Glutamatergic neuron (in vitro differentiated cells): Measurements from ENCODE around the gene AGPS. TPM values are rescaled to one million over a fixed set of nuclear protein-coding genes. Genes with fewer than 3 reads are reported as not detected.
"Not testable (repeated sequence)": the region's sequence is repeated elsewhere in the genome, so short reads cannot be mapped to it uniquely, and the experiment has no call there.

Source experiments
- DNase-seq: peaks from one replicate; pipeline ENCODE4 v3.0.0; 2022
- H3K27ac Mint-ChIP-seq: one replicate; pipeline ENCODE4 v1.8.0; 2020; ENCODE audit warnings: mild to moderate bottlenecking, mixed read lengths, inconsistent platforms; ENCODE audit not compliant: unreplicated experiment
- H3K27me3 Mint-ChIP-seq: one replicate; pipeline ENCODE4 v1.8.0; 2020; ENCODE audit warnings: mild to moderate bottlenecking, moderate library complexity, mixed read lengths, inconsistent platforms; ENCODE audit not compliant: unreplicated experiment
- H3K36me3 Mint-ChIP-seq: one replicate; pipeline ENCODE4 v1.8.0; 2020; ENCODE audit warnings: mild to moderate bottlenecking, mixed read lengths, inconsistent platforms; ENCODE audit not compliant: unreplicated experiment
- H3K4me1 Mint-ChIP-seq: one replicate; pipeline ENCODE4 v1.8.0; 2020; ENCODE audit warnings: mild to moderate bottlenecking, low read depth, mixed read lengths, inconsistent platforms; ENCODE audit not compliant: unreplicated experiment
- H3K4me3 Mint-ChIP-seq: one replicate; pipeline ENCODE4 v1.8.0; 2020; ENCODE audit warnings: mild to moderate bottlenecking, mixed read lengths, inconsistent platforms; ENCODE audit not compliant: unreplicated experiment
- H3K9me3 Mint-ChIP-seq: one replicate; pipeline ENCODE4 v1.8.0; 2020; ENCODE audit warnings: mild to moderate bottlenecking, moderate library complexity, mixed read lengths, inconsistent platforms; ENCODE audit not compliant: unreplicated experiment
- total RNA-seq: library from RNA; stranded (reverse); fragmentation: NEBNext Ultra II Directional; extraction: Animal tissue kit (Norgen Biotek cat#: 25700); gene quantifications from one replicate; pipeline ENCODE4 v1.2.1, GENCODE V29; 2021; ENCODE audit not compliant: unreplicated experiment
- TF ChIP-seq, protein P1 (sequence below): fragments of 200-600 bp; sonication (generic); IDR thresholded peaks from one replicate; pipeline ENCODE4 v1.5.0; 2021; ENCODE audit not compliant: partially characterized antibody, unreplicated experiment

The AGPS gene
- total RNA-seq, 1 donor from 2014 or later = 50.8 TPM

DNA sequence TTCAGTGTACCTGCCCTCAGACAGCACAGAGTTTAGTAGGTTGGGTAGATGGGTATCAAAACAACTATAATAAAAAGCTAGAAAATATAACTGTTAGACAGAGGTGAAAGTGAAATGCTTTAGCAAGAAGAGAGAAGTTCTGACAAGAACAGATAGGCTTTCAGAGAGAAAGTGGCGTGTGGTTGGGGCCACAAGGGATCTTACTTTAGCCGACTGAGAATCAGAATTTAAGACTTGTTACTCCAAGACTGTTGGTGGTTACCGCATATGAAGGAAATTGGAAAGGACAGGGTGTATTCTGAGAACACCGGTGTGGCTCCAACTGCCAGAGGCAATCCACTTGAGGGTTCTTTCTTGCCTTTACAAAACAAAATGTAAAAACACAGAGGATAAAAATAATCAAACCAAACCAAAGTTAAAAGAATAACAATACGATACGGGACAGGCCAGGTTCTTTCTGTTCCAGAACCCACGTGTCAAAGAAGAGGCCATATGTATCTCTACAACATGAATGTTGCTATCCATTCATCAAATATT, 44.4 kb upstream of the AGPS start:
- TF ChIP-seq, protein P1, sequence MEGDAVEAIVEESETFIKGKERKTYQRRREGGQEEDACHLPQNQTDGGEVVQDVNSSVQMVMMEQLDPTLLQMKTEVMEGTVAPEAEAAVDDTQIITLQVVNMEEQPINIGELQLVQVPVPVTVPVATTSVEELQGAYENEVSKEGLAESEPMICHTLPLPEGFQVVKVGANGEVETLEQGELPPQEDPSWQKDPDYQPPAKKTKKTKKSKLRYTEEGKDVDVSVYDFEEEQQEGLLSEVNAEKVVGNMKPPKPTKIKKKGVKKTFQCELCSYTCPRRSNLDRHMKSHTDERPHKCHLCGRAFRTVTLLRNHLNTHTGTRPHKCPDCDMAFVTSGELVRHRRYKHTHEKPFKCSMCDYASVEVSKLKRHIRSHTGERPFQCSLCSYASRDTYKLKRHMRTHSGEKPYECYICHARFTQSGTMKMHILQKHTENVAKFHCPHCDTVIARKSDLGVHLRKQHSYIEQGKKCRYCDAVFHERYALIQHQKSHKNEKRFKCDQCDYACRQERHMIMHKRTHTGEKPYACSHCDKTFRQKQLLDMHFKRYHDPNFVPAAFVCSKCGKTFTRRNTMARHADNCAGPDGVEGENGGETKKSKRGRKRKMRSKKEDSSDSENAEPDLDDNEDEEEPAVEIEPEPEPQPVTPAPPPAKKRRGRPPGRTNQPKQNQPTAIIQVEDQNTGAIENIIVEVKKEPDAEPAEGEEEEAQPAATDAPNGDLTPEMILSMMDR = no peak
- no peak for DNase-seq
- Mint-ChIP-seq H3K4me3 (no peak overlapping the region), H3K36me3 (no peaks in the 10 kb centered on the region), H3K27me3 (no peaks in the 10 kb centered on the region), H3K4me1 (peaks cover 3% of the 10 kb centered on the region), H3K27ac (no peak overlapping the region), H3K9me3 (no peaks in the 10 kb centered on the region)

DNA sequence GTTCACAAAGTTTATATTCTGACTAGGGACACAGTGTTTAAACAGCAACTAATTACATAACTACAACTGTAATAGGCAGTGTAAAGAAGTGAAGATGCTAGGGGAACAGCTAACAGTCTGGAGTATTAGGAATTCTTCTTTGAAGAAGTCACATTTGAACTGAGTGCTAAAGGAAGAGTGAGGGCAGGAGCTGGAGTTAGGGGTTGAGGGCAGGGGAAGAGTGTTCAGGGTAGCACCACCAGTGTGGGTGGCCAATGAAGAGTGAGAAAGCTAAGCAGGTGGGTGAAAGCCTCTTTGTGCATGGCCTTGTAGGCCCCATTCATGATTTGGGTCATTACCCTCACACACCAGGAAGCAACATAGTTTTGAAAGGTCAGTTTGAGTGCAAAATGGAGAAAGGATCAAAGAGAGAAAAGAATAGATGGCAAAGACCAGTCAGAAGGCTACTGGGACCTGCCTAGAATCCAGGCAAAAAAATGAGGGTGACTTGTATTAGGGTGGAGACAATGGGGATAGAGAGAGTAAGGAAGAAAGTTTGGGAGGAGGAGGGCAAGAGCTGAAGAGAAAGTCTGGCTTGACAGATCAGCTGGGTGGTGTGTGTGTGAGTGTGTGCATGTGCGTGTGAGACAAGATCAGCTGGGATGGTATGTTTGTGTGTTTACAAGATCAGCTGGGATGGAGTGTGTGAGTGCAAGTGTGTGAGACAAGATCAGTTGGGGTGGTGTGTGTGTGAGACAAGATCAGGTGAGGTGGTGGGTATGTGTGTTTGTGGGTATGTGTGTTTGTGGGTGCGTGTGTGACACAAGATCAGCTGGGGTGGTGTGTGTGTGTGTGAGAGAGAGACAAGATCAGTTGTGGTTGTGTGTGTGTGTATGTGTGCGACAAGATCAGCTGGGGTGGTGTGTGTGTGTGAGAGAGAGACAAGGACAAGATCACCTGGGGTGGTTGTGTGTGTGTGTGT, 43.6 kb upstream of the AGPS start:
- Mint-ChIP-seq H3K9me3 (no peaks in the 10 kb centered on the region), H3K4me1 (peaks cover 3% of the 10 kb centered on the region), H3K27me3 (no peaks in the 10 kb centered on the region), H3K4me3 (no peak overlapping the region), H3K36me3 (no peaks in the 10 kb centered on the region), H3K27ac (no peak overlapping the region)
- no peak for DNase-seq
- TF ChIP-seq, protein P1 = no peak

DNA sequence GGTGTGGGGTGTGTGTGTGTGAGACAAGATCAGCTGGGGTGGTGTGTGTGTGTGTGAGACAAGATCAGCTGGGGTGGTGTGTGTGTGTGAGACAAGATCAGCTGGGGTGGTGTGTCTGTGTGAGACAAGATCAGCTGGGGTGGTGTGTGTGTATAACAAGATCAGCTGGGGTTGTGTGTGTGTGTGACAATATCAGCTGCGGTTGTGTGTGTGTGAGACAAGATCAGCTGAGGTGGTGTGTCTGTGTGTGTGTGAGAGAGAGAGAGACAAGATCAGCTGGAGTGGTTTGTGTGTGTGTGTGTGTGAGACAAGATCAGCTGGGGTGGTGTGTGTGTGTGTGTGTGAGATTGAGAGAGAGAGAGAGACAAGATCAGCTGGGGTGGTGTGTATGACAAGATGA, 41.9 kb upstream of the AGPS start:
- not testable (repeated sequence) for H3K36me3 Mint-ChIP-seq, H3K9me3 Mint-ChIP-seq, DNase-seq, H3K27me3 Mint-ChIP-seq, H3K4me3 Mint-ChIP-seq, H3K4me1 Mint-ChIP-seq, H3K27ac Mint-ChIP-seq

GRCh38 chr2:177351121-177351520, 41.5 kb upstream of the AGPS start:
- H3K36me3 Mint-ChIP-seq, DNase-seq, H3K4me1 Mint-ChIP-seq, H3K9me3 Mint-ChIP-seq, H3K27ac Mint-ChIP-seq, H3K4me3 Mint-ChIP-seq, H3K27me3 Mint-ChIP-seq: not testable (repeated sequence)

GRCh38 chr2:177352441-177353186, 40.0 kb upstream of the AGPS start:
- no peak for DNase-seq
- TF ChIP-seq, protein P1 = no peak
- peaks cover 2% of the 10 kb centered on the region for H3K4me1 Mint-ChIP-seq
- H3K27me3 Mint-ChIP-seq = no peaks in the 10 kb centered on the region
- no peaks in the 10 kb centered on the region for H3K36me3 Mint-ChIP-seq
- H3K27ac Mint-ChIP-seq = no peak overlapping the region
- no peaks in the 10 kb centered on the region for H3K9me3 Mint-ChIP-seq
- H3K4me3 Mint-ChIP-seq = no peak overlapping the region

DNA sequence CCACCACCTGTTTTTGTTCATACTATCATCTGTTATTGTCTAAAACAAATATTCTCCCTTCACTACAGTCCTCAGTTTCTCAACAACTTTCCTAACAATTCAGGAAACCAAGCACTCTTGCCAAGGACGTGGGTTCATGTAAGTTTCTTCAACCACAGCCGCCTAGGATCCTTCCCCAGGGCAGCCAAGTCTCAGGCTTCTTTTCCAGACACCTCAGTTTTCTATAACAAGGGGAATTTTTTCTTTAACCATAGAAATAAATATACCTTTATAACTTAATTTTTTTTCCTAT, 39.4 kb upstream of the AGPS start:
- TF ChIP-seq, protein P1 = no peak
- Mint-ChIP-seq H3K4me3 (no peak overlapping the region), H3K27ac (no peak overlapping the region), H3K27me3 (no peaks in the 10 kb centered on the region), H3K4me1 (no peaks in the 10 kb centered on the region), H3K9me3 (no peaks in the 10 kb centered on the region), H3K36me3 (no peaks in the 10 kb centered on the region)
- DNase-seq = no peak

- H3K36me3 Mint-ChIP-seq, H3K27me3 Mint-ChIP-seq, H3K27ac Mint-ChIP-seq: not testable (repeated sequence)
These were observed 38.0 kb upstream of the AGPS start for GRCh38 chr2:177354541-177354940.

More at GRCh38 chr2:177354541-177354940, 38.0 kb upstream of the AGPS start:
- H3K4me3 Mint-ChIP-seq, H3K4me1 Mint-ChIP-seq, H3K9me3 Mint-ChIP-seq, DNase-seq: not testable (repeated sequence)
